Measurements from ENCODE around the gene GIPC1.

The GIPC1 gene

DNA sequence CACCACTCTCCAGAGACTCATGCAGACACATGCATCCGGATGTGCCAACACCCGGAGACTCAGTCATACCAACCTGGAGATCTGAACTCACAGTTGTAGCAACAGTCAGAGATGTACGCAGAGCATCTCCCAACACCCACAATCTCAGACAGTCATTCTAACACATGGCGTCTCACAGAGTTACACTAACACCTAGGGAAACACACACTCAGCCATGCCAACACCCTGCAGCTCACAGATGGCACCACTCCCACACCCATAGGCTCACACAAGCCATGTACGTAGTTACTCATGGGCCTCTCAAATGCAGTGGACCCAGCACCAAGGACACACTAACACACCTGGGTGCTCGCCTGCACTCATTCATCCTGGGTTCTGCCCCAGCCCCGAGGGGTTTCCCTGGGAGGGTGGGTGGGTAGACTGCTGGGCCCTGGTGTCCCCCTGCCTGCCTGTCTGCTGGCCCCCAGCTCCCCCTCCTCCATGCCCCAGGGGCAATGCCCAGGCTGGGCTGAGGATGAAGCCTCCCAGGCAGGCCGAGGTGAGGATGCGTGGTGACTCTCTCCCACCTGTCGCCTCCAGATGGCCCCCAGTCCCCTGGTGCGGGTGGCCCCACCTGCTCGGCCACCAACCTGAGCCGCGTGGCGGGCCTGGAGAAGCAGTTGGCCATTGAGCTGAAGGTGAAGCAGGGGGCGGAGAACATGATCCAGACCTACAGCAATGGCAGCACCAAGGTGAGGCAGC lies 52.9 kb downstream of the GIPC1 start:
- no peak overlapping the region for H3K4me3 ChIP-seq (ENCODE audit: extremely low read depth, insufficient read depth, low read length, poor library complexity, severe bottlenecking)
- H3K27ac ChIP-seq (ENCODE audit: low read depth, low read length, severe bottlenecking) = no peak overlapping the region
- 97 to 98% methylated on average over 12 to 14 of the region's 16 CpGs for WGBS, 2 experiments (ENCODE audit: insufficient coverage in 2 of 2)
- H3K4me1 ChIP-seq (ENCODE audit: control insufficient read depth, insufficient read depth, low read length, poor library complexity, severe bottlenecking) = peaks cover 7% of the 10 kb centered on the region
- H3K9me3 ChIP-seq (ENCODE audit: control insufficient read depth, low read length) = no peaks in the 10 kb centered on the region
- H3K36me3 ChIP-seq (ENCODE audit: control insufficient read depth, insufficient read depth, low read length) = peaks cover 32% of the 10 kb centered on the region

DNA sequence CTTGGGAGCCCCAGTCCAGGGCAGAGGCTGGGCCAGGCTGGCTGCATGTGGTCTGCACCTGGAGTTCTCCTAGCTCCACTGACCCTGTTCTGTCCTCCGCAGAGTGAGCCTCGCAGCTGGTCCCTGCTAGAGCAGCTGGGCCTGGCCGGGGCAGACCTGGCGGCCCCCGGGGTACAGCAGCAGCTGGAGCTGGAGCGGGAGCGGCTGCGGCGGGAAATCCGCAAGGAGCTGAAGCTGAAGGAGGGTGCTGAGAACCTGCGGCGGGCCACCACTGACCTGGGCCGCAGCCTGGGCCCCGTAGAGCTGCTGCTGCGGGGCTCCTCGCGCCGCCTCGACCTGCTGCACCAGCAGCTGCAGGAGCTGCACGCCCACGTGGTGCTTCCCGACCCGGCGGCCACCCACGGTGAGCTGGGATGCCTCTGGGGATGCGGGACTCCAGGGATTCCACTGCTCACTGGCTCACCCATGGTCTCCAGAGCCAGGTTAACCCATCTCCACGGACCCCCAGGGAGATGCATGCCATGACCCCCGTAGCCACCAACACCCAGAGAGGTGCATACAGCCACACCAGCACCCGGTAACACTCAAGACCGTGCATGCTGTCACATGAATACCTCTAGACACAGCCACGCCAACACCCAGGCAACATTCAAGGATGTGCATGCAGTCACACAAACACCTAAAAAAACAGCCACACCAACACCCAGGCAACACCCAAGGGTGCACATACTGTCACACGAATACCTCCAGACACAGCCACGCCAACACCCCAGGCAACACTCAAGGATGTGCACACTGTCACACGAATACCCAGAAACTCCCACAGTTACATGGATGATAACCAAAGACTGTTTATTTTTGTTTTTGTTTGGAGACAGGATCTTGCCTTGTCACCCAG lies 54.6 kb downstream of the GIPC1 start:
- H3K4me1 ChIP-seq (ENCODE audit: control insufficient read depth, insufficient read depth, low read length, poor library complexity, severe bottlenecking) = peaks cover 7% of the 10 kb centered on the region
- no peak overlapping the region for H3K4me3 ChIP-seq (ENCODE audit: extremely low read depth, insufficient read depth, low read length, poor library complexity, severe bottlenecking)
- H3K9me3 ChIP-seq (ENCODE audit: control insufficient read depth, low read length) = no peaks in the 10 kb centered on the region
- H3K27ac ChIP-seq (ENCODE audit: low read depth, low read length, severe bottlenecking) = no peak overlapping the region
- WGBS, 2 experiments (ENCODE audit: insufficient coverage in 2 of 2) = 94 to 96% methylated on average over 29 to 33 of the region's 34 CpGs
- peaks cover 36% of the 10 kb centered on the region for H3K36me3 ChIP-seq (ENCODE audit: control insufficient read depth, insufficient read depth, low read length)

DNA sequence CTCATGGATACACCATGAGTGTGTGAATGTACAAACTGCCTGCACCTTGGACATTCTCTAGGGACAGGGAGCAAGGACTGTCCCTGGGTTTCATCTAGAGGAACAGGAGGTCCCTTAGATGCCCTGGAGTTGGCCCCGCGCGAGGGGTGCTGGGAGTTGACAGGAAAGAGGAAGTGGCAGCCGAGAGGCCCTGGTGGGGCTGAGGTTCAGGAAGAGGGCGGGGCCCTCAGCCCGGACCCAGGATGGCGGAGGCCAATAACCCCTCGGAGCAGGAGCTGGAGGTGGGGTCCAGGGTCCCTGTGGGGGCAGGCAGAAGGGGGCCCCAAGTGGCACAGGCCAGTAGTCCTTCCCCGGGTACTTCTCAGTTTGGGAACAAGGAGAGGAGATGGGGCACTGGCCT lies 55.9 kb downstream of the GIPC1 start:
- no peak overlapping the region for H3K4me3 ChIP-seq (ENCODE audit: extremely low read depth, insufficient read depth, low read length, poor library complexity, severe bottlenecking)

DNA sequence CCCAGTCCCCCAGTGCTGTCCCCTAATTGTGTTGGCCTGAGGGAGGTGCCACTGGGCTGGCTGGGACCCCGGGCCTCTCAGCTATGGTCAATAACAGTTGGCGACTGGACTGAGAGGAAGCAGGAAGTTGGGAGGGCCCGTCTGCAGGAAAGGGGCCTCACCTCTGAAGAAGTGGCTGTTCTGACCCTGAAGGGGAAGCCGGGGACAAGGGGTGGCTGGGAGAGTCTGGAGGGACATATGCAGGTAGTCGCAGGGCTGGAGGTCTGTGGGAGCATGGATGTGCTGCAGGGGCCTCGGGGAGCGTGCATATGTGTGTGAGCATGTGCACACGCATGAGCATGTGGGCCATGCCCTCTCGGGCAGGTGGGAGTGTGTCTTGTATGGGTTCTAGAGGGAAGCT lies 56.9 kb downstream of the GIPC1 start:
- Histone ChIP-seq H3K4me1 (ENCODE audit: control insufficient read depth, insufficient read depth, low read length, poor library complexity, severe bottlenecking) (peaks cover 15% of the 10 kb centered on the region), H3K4me3 (ENCODE audit: extremely low read depth, insufficient read depth, low read length, poor library complexity, severe bottlenecking) (no peak overlapping the region), H3K9me3 (ENCODE audit: control insufficient read depth, low read length) (no peaks in the 10 kb centered on the region), H3K36me3 (ENCODE audit: control insufficient read depth, insufficient read depth, low read length) (peaks cover 27% of the 10 kb centered on the region), H3K27ac (ENCODE audit: low read depth, low read length, severe bottlenecking) (no peak overlapping the region)
- WGBS, 2 experiments (ENCODE audit: insufficient coverage in 2 of 2) = 92 to 94% methylated on average over 8 to 9 of the region's 9 CpGs

More for the DNA sequence above, 55.9 kb downstream of the GIPC1 start:
- Histone ChIP-seq H3K36me3 (ENCODE audit: control insufficient read depth, insufficient read depth, low read length) (peaks cover 36% of the 10 kb centered on the region), H3K4me1 (ENCODE audit: control insufficient read depth, insufficient read depth, low read length, poor library complexity, severe bottlenecking) (peaks cover 7% of the 10 kb centered on the region), H3K9me3 (ENCODE audit: control insufficient read depth, low read length) (no peaks in the 10 kb centered on the region), H3K27ac (ENCODE audit: low read depth, low read length, severe bottlenecking) (no peak overlapping the region)
- 82 to 87% methylated on average over 9 of the region's 9 CpGs for whole genome bisulfite sequencing, 2 experiments (ENCODE audit: insufficient coverage in 2 of 2)

DNA sequence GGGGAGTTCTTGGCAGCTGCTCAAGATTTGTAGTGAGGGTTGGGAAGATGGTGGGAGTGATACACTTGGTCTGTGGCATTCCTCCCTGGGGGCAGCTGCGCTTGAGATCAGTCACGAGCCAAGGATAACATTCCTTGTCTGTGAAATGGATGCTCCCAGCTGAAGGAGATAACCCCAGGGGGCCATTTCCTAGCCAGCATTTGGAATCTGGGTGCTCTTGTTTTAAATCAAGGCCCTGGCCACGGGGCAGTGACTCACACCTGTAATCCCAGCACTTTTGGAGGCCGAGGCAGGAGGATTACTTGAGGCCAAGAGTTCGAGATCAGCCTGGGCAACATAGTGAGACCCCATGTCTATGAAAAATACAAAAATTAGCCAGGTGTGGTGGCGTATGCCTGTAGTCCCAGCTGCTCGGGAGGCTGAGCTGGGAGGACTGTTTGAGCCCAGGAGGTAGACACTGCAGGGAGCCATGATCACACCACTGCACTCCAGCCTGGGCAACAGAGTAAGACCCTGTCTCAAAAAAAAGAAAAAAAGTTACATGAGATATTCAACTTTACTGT lies 58.3 kb downstream of the GIPC1 start:
- no peaks in the 10 kb centered on the region for H3K9me3 ChIP-seq (ENCODE audit: control insufficient read depth, low read length)
- WGBS, 2 experiments (ENCODE audit: insufficient coverage in 2 of 2) = 93 to 95% methylated on average over 7 of the region's 7 CpGs
- H3K36me3 ChIP-seq (ENCODE audit: control insufficient read depth, insufficient read depth, low read length) = peaks cover 16% of the 10 kb centered on the region
- no peak overlapping the region for H3K27ac ChIP-seq (ENCODE audit: low read depth, low read length, severe bottlenecking)
- H3K4me1 ChIP-seq (ENCODE audit: control insufficient read depth, insufficient read depth, low read length, poor library complexity, severe bottlenecking) = peaks cover 17% of the 10 kb centered on the region
- H3K4me3 ChIP-seq (ENCODE audit: extremely low read depth, insufficient read depth, low read length, poor library complexity, severe bottlenecking) = no peak overlapping the region

DNA sequence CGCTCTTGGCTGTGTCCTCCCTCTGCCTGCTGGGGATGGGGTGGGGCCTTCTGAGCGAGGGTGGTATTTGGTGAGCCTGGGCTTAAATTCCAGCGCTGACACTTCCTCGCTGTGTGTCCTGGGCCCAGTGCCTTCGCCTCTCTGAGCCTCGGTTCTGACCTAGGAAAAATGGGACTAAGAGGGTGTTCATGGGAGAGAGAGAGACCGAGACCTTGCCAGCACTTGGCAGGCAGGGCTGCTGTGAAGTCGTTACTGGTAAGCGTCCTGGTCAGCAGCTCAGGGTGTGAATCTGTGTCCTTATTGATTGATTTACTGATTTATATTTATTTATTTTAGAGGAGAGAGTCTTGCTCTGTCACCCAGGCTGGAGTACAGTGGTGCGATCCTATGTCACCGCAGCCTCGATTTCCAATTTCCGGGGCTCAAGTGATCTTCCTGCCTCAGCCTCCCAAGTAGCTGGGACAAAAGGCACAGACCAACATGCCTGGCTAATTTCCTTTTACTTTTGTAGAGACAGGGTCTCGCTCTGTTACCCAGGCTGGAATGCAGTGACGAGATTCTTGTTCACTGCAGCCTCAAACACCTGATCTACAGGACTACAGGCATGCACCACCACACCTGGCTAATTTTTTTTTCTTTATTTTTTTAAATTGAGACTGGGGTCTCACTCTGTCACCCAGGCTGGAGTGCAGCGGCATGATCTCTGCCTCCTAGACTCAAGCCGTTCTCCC lies 60.4 kb downstream of the GIPC1 start:
- Histone ChIP-seq H3K36me3 (ENCODE audit: control insufficient read depth, insufficient read depth, low read length) (peaks cover 6% of the 10 kb centered on the region), H3K27ac (ENCODE audit: low read depth, low read length, severe bottlenecking) (no peak overlapping the region), H3K4me3 (ENCODE audit: extremely low read depth, insufficient read depth, low read length, poor library complexity, severe bottlenecking) (no peak overlapping the region), H3K9me3 (ENCODE audit: control insufficient read depth, low read length) (no peaks in the 10 kb centered on the region), H3K4me1 (ENCODE audit: control insufficient read depth, insufficient read depth, low read length, poor library complexity, severe bottlenecking) (peaks cover 17% of the 10 kb centered on the region)
- WGBS, 2 experiments (ENCODE audit: insufficient coverage in 2 of 2) = 90 to 95% methylated on average over 12 to 16 of the region's 17 CpGs

DNA sequence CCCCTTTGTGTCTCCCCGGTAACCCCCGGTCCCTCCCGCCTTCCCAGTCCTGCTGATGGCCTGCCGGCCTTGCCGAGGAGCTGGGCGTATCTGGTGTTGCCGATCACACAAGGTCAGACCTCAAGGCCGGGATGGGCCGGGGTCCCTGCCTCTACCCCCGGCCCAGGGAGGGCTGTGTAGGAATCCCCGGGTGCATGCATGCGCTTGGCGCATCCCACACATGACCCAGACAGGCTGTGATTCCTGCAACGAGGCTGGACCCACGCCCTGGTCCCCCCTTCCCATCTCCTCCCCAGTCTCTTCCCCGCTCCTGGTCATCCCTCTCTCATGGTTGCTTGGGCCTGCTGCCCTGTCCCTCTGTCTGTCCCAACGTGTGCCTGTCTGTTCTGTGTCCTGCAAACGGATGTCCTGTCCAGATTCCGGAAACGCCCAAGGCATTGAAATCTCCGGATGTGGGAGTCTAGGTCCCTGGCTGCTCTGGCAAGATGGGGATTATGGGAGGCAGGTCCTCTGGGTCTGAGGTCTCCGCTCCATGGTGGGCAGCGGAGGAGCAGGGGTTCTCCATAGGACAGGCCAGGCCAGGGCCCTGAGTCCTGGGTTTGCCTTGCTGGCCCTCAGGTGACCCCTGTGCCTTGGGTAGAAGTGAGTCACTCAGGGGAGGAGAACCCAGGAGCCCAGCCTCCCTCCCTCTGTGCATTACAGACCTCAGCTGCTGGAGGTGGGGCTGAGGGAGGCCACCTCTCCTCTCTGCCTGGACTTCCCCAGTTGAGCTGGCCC lies 61.2 kb downstream of the GIPC1 start:
- Histone ChIP-seq H3K27ac (ENCODE audit: low read depth, low read length, severe bottlenecking) (no peak overlapping the region), H3K9me3 (ENCODE audit: control insufficient read depth, low read length) (no peaks in the 10 kb centered on the region), H3K4me3 (ENCODE audit: extremely low read depth, insufficient read depth, low read length, poor library complexity, severe bottlenecking) (peak overlapping the region; percentile 67), H3K4me1 (ENCODE audit: control insufficient read depth, insufficient read depth, low read length, poor library complexity, severe bottlenecking) (peaks cover 12% of the 10 kb centered on the region), H3K36me3 (ENCODE audit: control insufficient read depth, insufficient read depth, low read length) (peaks cover 6% of the 10 kb centered on the region)
- 85 to 89% methylated on average over 16 to 23 of the region's 23 CpGs for WGBS, 2 experiments (ENCODE audit: insufficient coverage in 2 of 2)

DNA sequence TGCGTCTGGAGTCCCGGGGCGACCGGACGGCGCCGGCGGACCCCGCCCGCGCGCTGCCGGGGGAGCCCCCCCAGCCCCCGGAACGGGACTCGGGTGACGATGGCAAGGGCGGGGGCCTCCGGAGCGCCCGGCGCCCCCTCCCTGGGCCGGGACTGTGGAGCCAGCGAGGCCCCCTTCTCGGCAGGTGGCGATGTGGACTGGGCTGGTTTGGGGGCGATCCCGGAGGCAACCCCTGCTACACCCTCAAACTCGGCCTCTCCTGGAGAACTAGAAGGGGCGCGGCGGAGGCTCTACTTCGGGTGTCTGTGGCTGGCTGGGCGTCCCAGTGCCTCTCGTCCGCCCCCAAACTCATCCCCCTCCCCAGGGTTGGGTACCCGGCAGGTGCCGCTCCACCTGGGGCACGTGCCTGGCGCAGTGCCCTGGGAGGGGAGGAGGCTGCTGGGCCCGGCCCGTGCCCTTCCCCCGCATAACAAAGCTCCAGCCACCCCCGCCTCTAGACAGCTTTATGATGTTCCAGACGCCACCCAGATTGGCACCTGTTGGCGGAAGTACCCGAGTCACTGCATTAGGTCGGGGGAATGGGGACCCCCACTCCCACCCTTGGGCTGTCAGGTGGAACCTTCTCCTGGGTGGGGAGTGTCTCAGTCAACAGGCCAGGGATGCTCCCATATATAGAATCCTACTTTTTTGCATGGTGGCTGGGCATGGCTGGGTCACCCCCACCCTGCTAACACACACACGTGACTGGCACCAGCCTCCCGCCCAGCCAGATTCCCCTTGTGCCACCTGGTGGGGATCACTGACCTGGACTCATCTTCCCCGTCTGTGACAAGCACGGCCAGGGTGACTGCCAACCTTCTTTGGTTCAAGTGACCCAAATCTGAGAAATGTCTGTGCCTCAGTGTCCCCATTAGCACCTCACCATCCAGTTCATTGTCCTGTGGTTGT lies 62.1 kb downstream of the GIPC1 start:
- Histone ChIP-seq H3K9me3 (ENCODE audit: control insufficient read depth, low read length) (no peaks in the 10 kb centered on the region), H3K4me1 (ENCODE audit: control insufficient read depth, insufficient read depth, low read length, poor library complexity, severe bottlenecking) (peaks cover 10% of the 10 kb centered on the region), H3K4me3 (ENCODE audit: extremely low read depth, insufficient read depth, low read length, poor library complexity, severe bottlenecking) (peak overlapping the region; percentile 67), H3K36me3 (ENCODE audit: control insufficient read depth, insufficient read depth, low read length) (peaks cover 6% of the 10 kb centered on the region), H3K27ac (ENCODE audit: low read depth, low read length, severe bottlenecking) (no peak overlapping the region)
- 11 to 27% methylated on average over 26 to 36 of the region's 52 CpGs for WGBS, 2 experiments (ENCODE audit: insufficient coverage in 2 of 2)

DNA sequence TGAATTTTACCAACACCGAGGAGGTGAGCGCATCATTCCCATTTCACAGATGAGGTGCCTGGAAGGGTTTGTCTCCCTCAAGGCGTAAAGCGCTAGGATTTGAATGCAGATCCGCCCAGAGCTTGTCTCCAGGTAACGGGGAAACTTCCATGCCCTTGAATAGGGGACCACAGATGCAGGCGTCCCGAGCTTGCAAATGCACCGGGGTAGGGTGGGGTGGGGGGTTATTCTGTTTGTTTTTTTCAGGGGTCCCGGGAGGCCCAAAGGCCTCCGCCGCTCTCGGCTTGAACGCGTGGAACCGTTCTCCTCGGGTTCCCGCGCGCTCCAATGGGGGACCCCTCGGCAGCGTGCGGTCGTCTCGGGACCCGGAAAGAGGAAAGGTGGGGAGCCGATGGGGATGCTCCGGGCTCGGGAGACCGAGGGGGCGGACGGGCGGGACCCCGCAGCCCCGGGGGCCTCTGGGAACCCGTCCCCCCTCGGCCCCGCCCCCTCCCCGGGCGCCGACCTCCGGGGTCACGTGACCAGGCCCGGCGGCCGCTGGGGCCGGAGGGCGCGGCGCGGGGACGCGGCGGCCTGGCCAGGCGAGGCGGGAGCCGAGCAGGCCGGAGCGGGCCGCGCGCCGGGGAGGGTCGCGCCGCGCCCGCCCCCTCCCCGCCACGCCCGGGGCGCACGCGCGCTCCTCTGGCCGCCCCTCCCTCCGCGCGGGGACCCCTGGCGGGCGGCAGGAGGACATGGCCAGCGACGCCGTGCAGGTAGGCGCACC lies 63.0 kb downstream of the GIPC1 start, which contains the start of gene PKN1:
TSS of gene PKN1 (plus strand) at position 516 of the 763 bp plus-strand sequence. CDS start at position 732, 216 bp downstream.
- H3K4me1 ChIP-seq (ENCODE audit: control insufficient read depth, insufficient read depth, low read length, poor library complexity, severe bottlenecking) = peaks cover 10% of the 10 kb centered on the region
- H3K36me3 ChIP-seq (ENCODE audit: control insufficient read depth, insufficient read depth, low read length) = peaks cover 6% of the 10 kb centered on the region
- H3K27ac ChIP-seq (ENCODE audit: low read depth, low read length, severe bottlenecking) = no peak within 1 kb of the TSS
- peak within 1 kb of the TSS; percentile 67 for H3K4me3 ChIP-seq (ENCODE audit: extremely low read depth, insufficient read depth, low read length, poor library complexity, severe bottlenecking)
- H3K9me3 ChIP-seq (ENCODE audit: control insufficient read depth, low read length) = no peaks in the 10 kb centered on the region
- WGBS, 2 experiments (ENCODE audit: insufficient coverage in 2 of 2) = 5% methylated on average over 44 to 45 of the region's 85 CpGs

Data from mesodermal cell (in vitro differentiated cells).